HL-60 (cell line): ENCODE data around the gene TRAM2.

ENCODE experiments used
- GABPA ChIP-seq: IDR thresholded peaks from 2 replicates; pipeline ENCODE4 v1.6.1; 2012; ENCODE audit warnings: low read depth
- POLR2AphosphoS5 ChIP-seq: IDR thresholded peaks from 2 replicates; pipeline ENCODE4 v1.6.1; 2012; ENCODE audit warnings: low read depth
- REST ChIP-seq: IDR thresholded peaks from 2 replicates; pipeline ENCODE4 v1.6.1; 2012; ENCODE audit warnings: low read depth; ENCODE audit not compliant: insufficient replicate concordance
- TF ChIP-seq, protein P1 (sequence below): IDR thresholded peaks from one replicate; pipeline ENCODE4 v1.5.1; 2011; ENCODE audit warnings: low read length, control low read depth, inconsistent platforms; ENCODE audit not compliant: insufficient read depth

- TF ChIP-seq, protein P1, sequence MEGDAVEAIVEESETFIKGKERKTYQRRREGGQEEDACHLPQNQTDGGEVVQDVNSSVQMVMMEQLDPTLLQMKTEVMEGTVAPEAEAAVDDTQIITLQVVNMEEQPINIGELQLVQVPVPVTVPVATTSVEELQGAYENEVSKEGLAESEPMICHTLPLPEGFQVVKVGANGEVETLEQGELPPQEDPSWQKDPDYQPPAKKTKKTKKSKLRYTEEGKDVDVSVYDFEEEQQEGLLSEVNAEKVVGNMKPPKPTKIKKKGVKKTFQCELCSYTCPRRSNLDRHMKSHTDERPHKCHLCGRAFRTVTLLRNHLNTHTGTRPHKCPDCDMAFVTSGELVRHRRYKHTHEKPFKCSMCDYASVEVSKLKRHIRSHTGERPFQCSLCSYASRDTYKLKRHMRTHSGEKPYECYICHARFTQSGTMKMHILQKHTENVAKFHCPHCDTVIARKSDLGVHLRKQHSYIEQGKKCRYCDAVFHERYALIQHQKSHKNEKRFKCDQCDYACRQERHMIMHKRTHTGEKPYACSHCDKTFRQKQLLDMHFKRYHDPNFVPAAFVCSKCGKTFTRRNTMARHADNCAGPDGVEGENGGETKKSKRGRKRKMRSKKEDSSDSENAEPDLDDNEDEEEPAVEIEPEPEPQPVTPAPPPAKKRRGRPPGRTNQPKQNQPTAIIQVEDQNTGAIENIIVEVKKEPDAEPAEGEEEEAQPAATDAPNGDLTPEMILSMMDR = no peak
- no peak for TF ChIP-seq POLR2AphosphoS5
- no peak for TF ChIP-seq GABPA
- TF ChIP-seq REST = no peak
Observed at GRCh38 chr6:52533491-52533890, 43.4 kb downstream of the TRAM2 start.
